K562 (cell line): Measurements from ENCODE around the gene SLC30A9.

Source experiments
- CHCHD3 ChIP-seq: fragments of 250-450 bp; sonication (Bioruptor Pico); IDR thresholded peaks from 2 replicates; pipeline ENCODE4 v2.1.2; 2022; ENCODE audit warnings: mild to moderate bottlenecking
- CTBP1 ChIP-seq: fragments of 450-650 bp; IDR thresholded peaks from 2 replicates; pipeline ENCODE4 v1.6.1; 2016; ENCODE audit warnings: borderline replicate concordance
- CTCF ChIP-seq, 3 experiments: IDR thresholded peaks in 2 of 3; conservative IDR thresholded peaks in 1 of 3; 2 replicates each; pipeline ENCODE4 v1.5.1; 2011 to 2012; ENCODE audit warnings: low read length in 3 of 3, mild to moderate bottlenecking in 3 of 3, control low read depth in 2 of 3, improper control_type of control experiment in 1 of 3, inconsistent platforms in 1 of 3, low read depth in 1 of 3, mixed read lengths in 1 of 3, moderate library complexity in 1 of 3; ENCODE audit not compliant: insufficient read depth in 2 of 3
- EHMT2 ChIP-seq: fragments of 450-650 bp; IDR thresholded peaks from 2 replicates; pipeline ENCODE4 v1.6.1; 2018; ENCODE audit warnings: antibody characterized with exemption
- EP300 ChIP-seq: IDR thresholded peaks from 2 replicates; pipeline ENCODE4 v1.6.1; 2012; ENCODE audit warnings: low read length, improper control_type of control experiment
- KLF10 ChIP-seq: fragments of 250-450 bp; sonication (Bioruptor Pico); IDR thresholded peaks from 2 replicates; pipeline ENCODE4 v1.6.1; 2021; ENCODE audit warnings: matching md5 sums
- NCOA2 ChIP-seq, 2 experiments: fragments of 450-650 bp; IDR thresholded peaks; 2 replicates each; pipeline ENCODE4 v1.6.1; 2018; ENCODE audit warnings: mild to moderate bottlenecking in 2 of 2, moderate library complexity in 1 of 2; ENCODE audit not compliant: partially characterized antibody in 2 of 2
- PHF8 ChIP-seq: fragments of 200-600 bp; sonication (generic); IDR thresholded peaks from 2 replicates; pipeline ENCODE4 v1.6.1; 2012; ENCODE audit warnings: mixed run types, mild to moderate bottlenecking, inconsistent platforms, low read length, moderate library complexity, borderline replicate concordance
- RCOR1 ChIP-seq, 2 experiments: IDR thresholded peaks; 2 replicates each; pipeline ENCODE4 v1.6.1; 2012; ENCODE audit warnings: low read depth in 2 of 2, low read length in 2 of 2, borderline replicate concordance in 1 of 2, improper control_type of control experiment in 1 of 2
- TARDBP ChIP-seq: fragments of 450-650 bp; IDR thresholded peaks from 2 replicates; pipeline ENCODE4 v1.6.1; 2016
- USF1 ChIP-seq: sonication (generic); formaldehyde crosslinking; IDR thresholded peaks from 2 replicates; pipeline ENCODE4 v1.9.0; 2022; ENCODE audit warnings: mild to moderate bottlenecking, missing genetic modification reagents

DNA sequence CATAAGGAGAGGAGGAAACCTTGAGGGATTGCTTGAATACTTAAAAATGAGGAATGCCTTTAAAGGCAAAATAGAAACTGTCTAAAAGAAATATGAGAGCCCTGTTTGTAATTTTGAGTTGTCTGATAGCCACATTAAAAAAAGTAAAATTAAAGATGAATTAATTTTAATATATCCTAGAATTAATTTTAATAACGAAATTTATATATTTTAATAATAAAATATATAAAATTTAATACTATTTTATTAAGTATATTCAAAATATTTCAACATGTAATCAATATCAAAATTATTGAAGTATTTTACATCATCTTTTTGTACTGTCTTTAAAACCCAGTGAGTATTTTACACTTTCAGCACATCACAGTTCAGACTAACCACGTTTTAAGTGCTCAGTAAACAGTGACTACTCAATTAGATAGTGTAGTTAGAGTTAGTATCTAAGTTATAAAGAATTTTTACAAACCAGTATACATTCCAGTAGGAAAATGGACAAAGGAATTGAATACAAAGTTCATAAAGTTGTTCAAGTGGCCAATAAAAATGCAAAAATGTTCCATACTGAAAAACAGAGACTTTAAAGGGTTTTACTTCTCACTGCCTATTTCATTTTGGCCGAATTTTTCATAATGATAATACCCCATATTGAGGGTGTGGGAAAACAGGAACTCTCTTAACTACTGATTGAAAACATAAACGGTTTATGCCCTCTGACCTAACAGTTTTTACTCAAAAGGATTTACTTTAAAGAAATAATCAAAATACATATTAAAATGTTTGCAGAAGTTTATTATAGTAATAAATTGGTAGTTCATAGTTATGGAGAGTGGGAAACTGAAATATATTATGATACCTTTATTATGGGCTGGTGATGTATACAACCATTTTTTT lies 2.9 kb downstream of the SLC30A9 start:
- TF ChIP-seq CTCF (IDR thresholded peaks at IDR 0.05 in 2 of 3, conservative IDR thresholded peaks at IDR 0.05 in 1 of 3; ENCODE audit: insufficient read depth in 2 of 3, low read depth in 1 of 3, low read length in 3 of 3), result no peak
- TF ChIP-seq KLF10 (CRISPR knock-in tag), result no peak
- TF ChIP-seq CTBP1, result no peak
- no peak for TF ChIP-seq EHMT2
- no peak for TF ChIP-seq EP300
- TF ChIP-seq RCOR1 (IDR thresholded peaks at IDR 0.05; ENCODE audit: borderline replicate concordance in 1 of 2, low read depth in 2 of 2, low read length in 2 of 2), result no peak
- TF ChIP-seq PHF8, result no peak
- TF ChIP-seq USF1 (CRISPR knock-in tag), result no peak
- no peak for TF ChIP-seq CHCHD3 (CRISPR knock-in tag)
- no peak for TF ChIP-seq TARDBP
- TF ChIP-seq NCOA2 (IDR thresholded peaks at IDR 0.05; ENCODE audit: partially characterized antibody in 2 of 2), result no peak
